ENCODE data around the gene ST6GAL2.

Gene ST6GAL2

GRCh38 chr2:106758901-106759497, 127.0 kb downstream of the ST6GAL2 start:
- Histone ChIP-seq H3K4me3 (ENCODE audit: control insufficient read depth in 1 of 7, extremely low read depth in 1 of 7, insufficient read depth in 4 of 7, low read depth in 2 of 7, low read length in 6 of 7) (no peak overlapping the region), H3K36me3 (ENCODE audit: control insufficient read depth in 4 of 4, insufficient read depth in 4 of 4, low read length in 3 of 4) (no peaks in the 10 kb centered on the region), H3K4me1 (ENCODE audit: control extremely low read depth in 1 of 4, control insufficient read depth in 4 of 4, insufficient read depth in 4 of 4, low read length in 3 of 4) (no peaks in the 10 kb centered on the region), H3K27ac (ENCODE audit: insufficient read depth in 1 of 2, low read depth in 1 of 2, low read length in 2 of 2, poor library complexity in 1 of 2, severe bottlenecking in 2 of 2) (no peak overlapping the region), H3K27me3 (replicated peaks in 2 of 5; ENCODE audit: control insufficient read depth in 4 of 5, insufficient read depth in 5 of 5, low read length in 4 of 5) (no peaks in the 10 kb centered on the region), H3K9me3 (ENCODE audit: control extremely low read depth in 1 of 5, control insufficient read depth in 4 of 5, insufficient read depth in 2 of 5, low read depth in 1 of 5, low read length in 4 of 5) (no peaks in the 10 kb centered on the region)
- ChIA-PET POLR2A (no interaction called here), CTCF (no interaction called here)
- WGBS (ENCODE audit: insufficient coverage), result 100% methylated on average over 1 of the region's 1 CpG
- no peak for DNase-seq
